ENCODE measurements around the gene NR4A3. TPM values are rescaled to one million over a fixed set of nuclear protein-coding genes. Genes with fewer than 3 reads are reported as not detected.
A peak's percentile ranks its signal among the peaks of the same experiment; 100 is the strongest.

NR4A3 gene
- polyA plus RNA-seq, 3 donors: 0.88 to 2.1 (median 0.92) TPM

DNA sequence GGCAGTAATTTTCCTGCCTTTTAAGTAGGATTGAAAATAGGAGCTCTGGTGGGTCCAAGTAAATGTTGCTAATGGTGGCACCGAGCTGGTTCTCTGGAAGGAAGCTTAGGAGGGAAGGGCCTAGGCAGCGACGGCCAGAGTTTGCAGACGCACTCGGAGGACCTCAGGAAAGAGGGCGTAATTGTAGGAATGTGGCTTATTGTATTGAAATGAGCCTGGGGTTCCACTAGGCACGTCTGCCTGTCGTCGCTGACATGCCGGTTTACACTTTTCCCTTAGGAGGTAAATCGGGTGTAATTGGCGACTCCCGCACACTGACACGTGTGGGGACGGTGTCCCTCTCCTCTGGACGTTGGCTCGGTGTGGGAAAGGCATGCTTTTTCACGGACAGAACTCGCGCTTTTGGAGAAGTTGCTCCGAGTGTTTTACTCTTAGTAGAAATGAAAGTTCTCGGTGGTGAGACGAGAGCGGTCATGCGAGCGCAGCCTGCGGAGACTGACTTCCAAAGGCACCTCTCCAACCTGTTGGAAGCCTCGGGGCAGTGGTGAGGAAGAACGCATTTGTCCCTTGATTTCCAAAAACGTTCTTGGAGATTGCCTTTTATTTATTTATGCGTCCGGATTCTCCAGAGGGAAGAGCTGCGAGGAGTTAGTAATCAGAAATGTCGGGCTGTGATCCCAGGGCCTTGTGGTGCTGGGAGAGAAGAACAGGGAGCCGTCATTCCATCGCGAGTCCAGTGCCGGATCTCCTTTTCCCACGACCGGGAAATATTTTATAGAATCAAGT is 1.3 kb downstream of the NR4A3 start:
- H3K4me1 ChIP-seq (ENCODE audit: control insufficient read depth in 1 of 2, insufficient read depth in 2 of 2, low read length in 2 of 2): peaks cover 63 to 69% of the 10 kb centered on the region in 2 donors
- peak overlapping the region; percentile 3 for H2AFZ ChIP-seq (ENCODE audit: insufficient read depth, low read depth, low read length, poor library complexity, severe bottlenecking)
- intact Hi-C loops (cut with micrococcal nuclease): loop anchor here (5.0 to 10.0 kb wide), 8 partner anchors 82 to 701 kb away; partner anchors contain the start of genes STX17 (in 2 of the 2), ALG2 (in 1 of the 2), ERP44 (in 1 of the 2) and INVS (in 1 of the 2)
- WGBS (ENCODE audit: insufficient coverage): under 1% methylated on average over 31 of the region's 40 CpGs
- peak overlapping the region; percentile 58 to 93 (median 66) for H3K4me3 ChIP-seq (replicated peaks in 1 of 3; ENCODE audit: low read depth in 2 of 3, low read length in 3 of 3)
- H3K36me3 Mint-ChIP-seq: peaks cover 13 to 34% of the 10 kb centered on the region in 2 donors
- H3K36me3 ChIP-seq (replicated peaks in 1 of 2; ENCODE audit: control insufficient read depth in 1 of 2, insufficient read depth in 2 of 2, low read length in 2 of 2): no peaks in the 10 kb centered on the region
- TF ChIP-seq CTCF (IDR thresholded peaks at IDR 0.05): no peak
- peak in 2 of 3 donors; percentile 37 to 42 for DNase-seq
- H4K20me1 ChIP-seq (ENCODE audit: insufficient read depth, low read length): peaks cover 31% of the 10 kb centered on the region
- H3K9ac ChIP-seq (ENCODE audit: insufficient read depth, low read length, poor library complexity, severe bottlenecking): peak overlapping the region; percentile 98
- peak overlapping the region in 1 of 2 donors; percentile 94 for H3K27ac ChIP-seq (ENCODE audit: low read depth in 1 of 2, low read length in 2 of 2)
- peak overlapping the region; percentile 100 for H3K4me3 Mint-ChIP-seq
- peak overlapping the region; percentile 70 to 100 (median 99) for H3K27ac Mint-ChIP-seq
- peaks cover 51 to 60% of the 10 kb centered on the region in 2 donors for H3K27me3 ChIP-seq (ENCODE audit: control insufficient read depth in 2 of 2, insufficient read depth in 2 of 2, low read length in 2 of 2)
- peaks cover 60 to 70% (median 66%) of the 10 kb centered on the region in 3 donors for H3K27me3 Mint-ChIP-seq (ENCODE audit: low read depth in 3 of 3)
- H3K9me3 ChIP-seq (replicated peaks in 1 of 2; ENCODE audit: control insufficient read depth in 1 of 2, insufficient read depth in 1 of 2, low read length in 2 of 2): peaks cover 0 to 30% of the 10 kb centered on the region in 2 donors
- H3K4me1 Mint-ChIP-seq: peaks cover 67% of the 10 kb centered on the region
- peaks cover 0 to 45% (median 32%) of the 10 kb centered on the region in 7 donors for H3K9me3 Mint-ChIP-seq
- no peaks in the 10 kb centered on the region for H3K79me2 ChIP-seq (ENCODE audit: insufficient read depth, low read length)
- H3K4me2 ChIP-seq (replicated peaks; ENCODE audit: extremely low read depth, low read length, poor library complexity, severe bottlenecking): peak overlapping the region; percentile 94

- peak overlapping the region in 5 of 7 donors; percentile 58 to 100 (median 87) for H3K27ac Mint-ChIP-seq
- Histone ChIP-seq H3K79me2 (ENCODE audit: insufficient read depth, low read length) (no peaks in the 10 kb centered on the region), H3K4me3 (replicated peaks in 1 of 3; ENCODE audit: low read depth in 2 of 3, low read length in 3 of 3) (peak overlapping the region; percentile 58 to 93 (median 66)), H3K27ac (ENCODE audit: low read depth in 1 of 2, low read length in 2 of 2) (no peak overlapping the region), H4K20me1 (ENCODE audit: insufficient read depth, low read length) (peaks cover 31% of the 10 kb centered on the region), H3K4me2 (replicated peaks; ENCODE audit: extremely low read depth, low read length, poor library complexity, severe bottlenecking) (peak overlapping the region; percentile 94), H3K9ac (ENCODE audit: insufficient read depth, low read length, poor library complexity, severe bottlenecking) (peak overlapping the region; percentile 98), H3K36me3 (replicated peaks in 1 of 2; ENCODE audit: control insufficient read depth in 1 of 2, insufficient read depth in 2 of 2, low read length in 2 of 2) (no peaks in the 10 kb centered on the region), H3K9me3 (replicated peaks in 1 of 2; ENCODE audit: control insufficient read depth in 1 of 2, insufficient read depth in 1 of 2, low read length in 2 of 2) (peaks cover 0 to 32% of the 10 kb centered on the region in 2 donors), H2AFZ (ENCODE audit: insufficient read depth, low read depth, low read length, poor library complexity, severe bottlenecking) (no peak overlapping the region), H3K27me3 (ENCODE audit: control insufficient read depth in 2 of 2, insufficient read depth in 2 of 2, low read length in 2 of 2) (peaks cover 57 to 66% of the 10 kb centered on the region in 2 donors), H3K4me1 (ENCODE audit: control insufficient read depth in 1 of 2, insufficient read depth in 2 of 2, low read length in 2 of 2) (peaks cover 58 to 71% of the 10 kb centered on the region in 2 donors)
- TF ChIP-seq CTCF (IDR thresholded peaks at IDR 0.05): no peak
- intact Hi-C loops (cut with micrococcal nuclease): loop anchor here (5.0 to 10.0 kb wide), 8 partner anchors 81 to 702 kb away; partner anchors contain the start of genes STX17 (in 2 of the 2), ALG2 (in 1 of the 2), ERP44 (in 1 of the 2) and INVS (in 1 of the 2)
- peaks cover 63 to 76% (median 74%) of the 10 kb centered on the region in 3 donors for H3K27me3 Mint-ChIP-seq (ENCODE audit: low read depth in 3 of 3)
- H3K9me3 Mint-ChIP-seq: peaks cover 0 to 49% (median 34%) of the 10 kb centered on the region in 7 donors
- peak overlapping the region; percentile 100 for H3K4me3 Mint-ChIP-seq
- 0% methylated on average over 25 of the region's 47 CpGs for WGBS (ENCODE audit: insufficient coverage)
- H3K4me1 Mint-ChIP-seq: peaks cover 64% of the 10 kb centered on the region
- peaks cover 15 to 35% of the 10 kb centered on the region in 2 donors for H3K36me3 Mint-ChIP-seq
- DNase-seq: peak in 2 of 3 donors; percentile 14 to 58
Measured at GRCh38 chr9:99823681-99824377, 2.1 kb downstream of the NR4A3 start.

Measured in CD14-positive monocyte (primary cell).